K562 (cell line): ENCODE measurements around the gene ABHD17C. TPM values are rescaled to one million over a fixed set of nuclear protein-coding genes. Genes with fewer than 3 reads are reported as not detected.

ENCODE experiments used
- ATAC-seq: fragments of 200-7000 bp; cut with Tn5 transposase; 3 replicates; pipeline ENCODE4 v1.9.1; 2020; ENCODE audit warnings: moderate library complexity
- BruUV-seq: library from RNA; stranded (reverse); fragments of 400-500 nt; replicated peaks from 2 replicates; lab custom pipeline; 2021; lab: Mats Ljungman, UMichigan
- CTCF ChIA-PET: fragments of 300-600 bp; formaldehyde crosslinking; extraction: SDS; loops from one replicate; lab custom pipeline; 2021; ENCODE audit warnings: low intra/inter-chr PET ratio; lab: Yijun Ruan, JAX
- POLR2A ChIA-PET: fragments of 300-600, 350-650 bp; sonication (Branson Sonifier 250); formaldehyde crosslinking; extraction: SDS; loops from one replicate; lab custom pipeline; 2021; ENCODE audit warnings: antibody characterized with exemption, inconsistent platforms; lab: Yijun Ruan, JAX
- DNase-seq, 4 experiments: peaks; one replicate each; pipeline versions ENCODE4 v3.0.0 to v3.0.0-alpha.2; 2011 to 2018; ENCODE audit warnings: low spot score in 3 of 4, mixed read lengths in 3 of 4; ENCODE audit errors: extremely low read depth in 1 of 4
- FAIRE-seq: peaks from 2 replicates; lab custom pipeline; 2011; peaks lifted over from hg19 to GRCh38; lab: Jason Lieb, UNC
- H2AFZ ChIP-seq: 2 replicates; pipeline ENCODE4 v1.6.0; 2011; ENCODE audit warnings: low read depth, low read length, control low read depth, inconsistent platforms
- H3K27ac ChIP-seq: fragments of 200-600 bp; 3 replicates; pipeline ENCODE4 v1.8.0; 2011; ENCODE audit warnings: low read depth, mild to moderate bottlenecking, control low read depth, inconsistent platforms, low read length, moderate library complexity, mixed read lengths; ENCODE audit errors: extremely low read depth
- H3K27me3 ChIP-seq, 2 experiments: fragments of 300-600 bp in 1 of 2; 2 replicates in 1 of 2; 3 replicates in 1 of 2; pipeline versions ENCODE4 v1.6.0 to v1.8.0; 2011; ENCODE audit warnings: inconsistent platforms in 2 of 2, low read length in 2 of 2, mild to moderate bottlenecking in 1 of 2, mixed read lengths in 1 of 2, moderate library complexity in 1 of 2; ENCODE audit not compliant: control insufficient read depth in 2 of 2, insufficient read depth in 2 of 2
- H3K36me3 ChIP-seq: fragments of 300-600 bp; 3 replicates; pipeline ENCODE4 v1.8.0; 2011; ENCODE audit warnings: mild to moderate bottlenecking, low read length, inconsistent platforms; ENCODE audit not compliant: control insufficient read depth, insufficient read depth
- H3K4me1 ChIP-seq, 2 experiments: fragments of 200-600 bp in 1 of 2; replicated peaks in 1 of 2; 2 replicates in 1 of 2; 3 replicates in 1 of 2; pipeline versions ENCODE4 v1.5.1 to v1.8.0; 2011; ENCODE audit warnings: inconsistent platforms in 2 of 2, low read length in 2 of 2, mild to moderate bottlenecking in 1 of 2, mixed read lengths in 1 of 2, moderate library complexity in 1 of 2; ENCODE audit not compliant: control insufficient read depth in 2 of 2, insufficient read depth in 2 of 2
- H3K4me2 ChIP-seq: 2 replicates; pipeline ENCODE4 v1.6.1; 2011; ENCODE audit warnings: low read length, control low read depth, inconsistent platforms, mixed read lengths; ENCODE audit not compliant: insufficient read depth
- H3K4me3 ChIP-seq: fragments of 200-600 bp; sonication (generic), shearing (Covaris generic); 2 replicates; pipeline ENCODE4 v1.5.1; 2016; ENCODE audit warnings: control low read depth, inconsistent platforms
- H3K79me2 ChIP-seq: fragments of 200-600 bp; 3 replicates; pipeline ENCODE4 v1.8.0; 2011; ENCODE audit warnings: low read length, inconsistent platforms; ENCODE audit not compliant: control insufficient read depth, insufficient read depth
- H3K9ac ChIP-seq, 2 experiments: 2 replicates each; pipeline versions ENCODE4 v1.6.0 to v1.6.1; 2011; ENCODE audit warnings: low read depth in 2 of 2, low read length in 2 of 2, control low read depth in 1 of 2, inconsistent platforms in 1 of 2, mild to moderate bottlenecking in 1 of 2, mixed read lengths in 1 of 2; ENCODE audit not compliant: insufficient read depth in 1 of 2
- H3K9me1 ChIP-seq: one replicate; pipeline ENCODE4 v1.6.0; 2011; ENCODE audit warnings: inconsistent platforms, mild to moderate bottlenecking, low read length, moderate library complexity; ENCODE audit not compliant: control insufficient read depth, insufficient read depth
- H3K9me3 ChIP-seq: replicated peaks from 2 replicates; pipeline ENCODE4 v1.5.1; 2011; ENCODE audit warnings: low read depth, low read length, inconsistent platforms; ENCODE audit not compliant: control insufficient read depth, insufficient read depth
- H4K20me1 ChIP-seq: replicated peaks from 2 replicates; pipeline ENCODE4 v1.6.1; 2011; ENCODE audit warnings: low read length, inconsistent platforms, mixed read lengths; ENCODE audit not compliant: control insufficient read depth, insufficient read depth
- BDP1 ChIP-seq: IDR thresholded peaks from 3 replicates; pipeline ENCODE4 v1.6.1; 2011; ENCODE audit not compliant: insufficient read length, insufficient read depth
- CC2D1A ChIP-seq: fragments of 450-650 bp; IDR thresholded peaks from 2 replicates; pipeline ENCODE4 v1.6.1; 2017; ENCODE audit warnings: mild to moderate bottlenecking
- CEBPG ChIP-seq, 3 experiments: fragments of 200-800 bp in 1 of 3; sonication (Bioruptor generic) in 1 of 3; sonication (generic) in 1 of 3; formaldehyde crosslinking in 1 of 3; IDR thresholded peaks in 2 of 3; conservative IDR thresholded peaks in 1 of 3; 2 replicates each; pipeline versions ENCODE4 v1.6.1 to v1.8.0; 2016 to 2022; ENCODE audit warnings: missing compliant biosample characterization in 2 of 3, missing genetic modification characterization in 2 of 3, mild to moderate bottlenecking in 1 of 3, missing genetic modification reagents in 1 of 3
- COPS2 ChIP-seq: fragments of 450-650 bp; conservative IDR thresholded peaks from 2 replicates; pipeline ENCODE4 v1.6.1; 2016; ENCODE audit warnings: mild to moderate bottlenecking, moderate library complexity
- EWSR1 ChIP-seq: fragments of 450-650 bp; IDR thresholded peaks from 2 replicates; pipeline ENCODE4 v1.6.1; 2018; ENCODE audit warnings: borderline replicate concordance, mild to moderate bottlenecking, low read depth, moderate library complexity; ENCODE audit not compliant: partially characterized antibody
- FOXA1 ChIP-seq: fragments of 450-650 bp; IDR thresholded peaks from 2 replicates; pipeline ENCODE4 v1.6.1; 2016; ENCODE audit warnings: mild to moderate bottlenecking, borderline replicate concordance
- HDGF ChIP-seq: fragments of 450-650 bp; IDR thresholded peaks from 2 replicates; pipeline ENCODE4 v1.6.1; 2016
- POLR3A ChIP-seq: IDR thresholded peaks from 2 replicates; pipeline ENCODE4 v1.6.1; 2011; ENCODE audit warnings: borderline replicate concordance, mild to moderate bottlenecking, moderate library complexity; ENCODE audit not compliant: insufficient read length, insufficient read depth; ENCODE audit errors: extremely low read depth
- SETDB1 ChIP-seq: IDR thresholded peaks from one replicate; pipeline ENCODE4 v1.6.1; 2012; ENCODE audit warnings: low read length, control low read depth, inconsistent platforms
- SMARCB1 ChIP-seq: IDR thresholded peaks from 2 replicates; pipeline ENCODE4 v1.6.1; 2011; ENCODE audit warnings: improper control_type of control experiment, low read depth; ENCODE audit not compliant: insufficient read length
- TCF7 ChIP-seq: sonication (generic); IDR thresholded peaks from 2 replicates; pipeline ENCODE4 v1.6.1; 2016; ENCODE audit warnings: antibody characterized with exemption, borderline replicate concordance
- TFE3 ChIP-seq: fragments of 450-650 bp; formaldehyde crosslinking; IDR thresholded peaks from 2 replicates; pipeline ENCODE4 v1.4.0; 2020; ENCODE audit warnings: mild to moderate bottlenecking, mixed read lengths
- TRIM24 ChIP-seq, 2 experiments: fragments of 450-650 bp; IDR thresholded peaks; 2 replicates each; pipeline ENCODE4 v1.6.1; 2016
- USF1 ChIP-seq: sonication (generic); formaldehyde crosslinking; IDR thresholded peaks from 2 replicates; pipeline ENCODE4 v1.9.0; 2022; ENCODE audit warnings: mild to moderate bottlenecking, missing genetic modification reagents
- ZNF561 ChIP-seq: fragments of 450-650 bp; formaldehyde crosslinking; conservative IDR thresholded peaks from 2 replicates; pipeline ENCODE4 v1.4.0; 2020; ENCODE audit warnings: mild to moderate bottlenecking, moderate library complexity
- WGBS: fragments of 100-300 bp; shearing (Covaris generic); methylation state at CpG from one replicate; pipeline ENCODE4 v1.1.6; 2016; ENCODE audit warnings: low coverage, mixed read lengths; ENCODE audit not compliant: insufficient coverage; ENCODE audit errors: missing lambda C conversion rate; 5-methylcytosine and 5-hydroxymethylcytosine counted together
- in situ Hi-C: fragments of 300-500 bp; cut with MboI; formaldehyde crosslinking; loops from 4 replicates; pipeline ENCODE4 v1.15.0; 2018; ENCODE audit warnings: inconsistent platforms, mixed read lengths
- intact Hi-C: fragments of 100-400 bp; cut with micrococcal nuclease; formaldehyde crosslinking; loops from 2 replicates; pipeline ENCODE4 v1.14.2; 2022
- polyA plus RNA-seq, 8 experiments: library from polyadenylated mRNA; depleted of rRNA in 4 of 8; stranded (reverse) in 5 of 8; unstranded in 3 of 8; fragments of >200 nt; fragmentation: Nextera tagmentation in 2 of 8; fragmentation: Illumina TruSeq in 1 of 8; extraction: Ambion mirVana in 2 of 8; extraction: Trizol in 1 of 8; gene quantifications; 2 replicates each; pipeline versions ENCODE4 v1.2.1 to v1.2.3, GENCODE V29; 2011 to 2014; ENCODE audit warnings: inconsistent platforms in 1 of 8, missing spikeins in 1 of 8
- total RNA-seq, 7 experiments: library from RNA; depleted of rRNA in 6 of 7; stranded (reverse); fragments of >200 nt in 6 of 7; fragmentation: Illumina TruSeq in 2 of 7; extraction: Trizol in 2 of 7; gene quantifications; 2 replicates each; pipeline versions ENCODE4 v1.2.1 to v1.2.3, GENCODE V29; 2011 to 2021; ENCODE audit warnings: low replicate concordance in 1 of 7

Gene ABHD17C
- total and polyA plus RNA-seq, 9 of the 15 experiments (the other 6 are each of a cell fraction or from before 2014, with no cell fraction given): 0.04 to 0.42 (median 0.19) TPM; not detected in 1

GRCh38 chr15:80730926-80731325 lies 35.8 kb downstream of the ABHD17C start:
- H4K20me1 ChIP-seq: no peaks in the 10 kb centered on the region; the same call in 1 of the 2 replicates
- ATAC-seq (no peak), FAIRE-seq (no peak), DNase-seq (no peak)
- intact Hi-C loops (no loop called here), in situ Hi-C loops (no loop called here)
- ChIA-PET POLR2A (no interaction called here), CTCF (no interaction called here)
- H3K4me3 ChIP-seq: no peak overlapping the region
- H3K36me3 ChIP-seq: no peaks in the 10 kb centered on the region
- H2AFZ ChIP-seq: no peak overlapping the region
- peaks cover 9 to 17% of the 10 kb centered on the region in 2 experiments; a peak in 4 of 5 replicates for H3K27me3 ChIP-seq
- BruUV-seq: no TSS peak
- no peaks in the 10 kb centered on the region for H3K9me3 ChIP-seq
- no peaks in the 10 kb centered on the region for H3K4me1 ChIP-seq
- H3K9ac ChIP-seq: no peak overlapping the region
- no peak overlapping the region for H3K27ac ChIP-seq
- H3K4me2 ChIP-seq: no peak overlapping the region
- no peaks in the 10 kb centered on the region for H3K9me1 ChIP-seq
- H3K79me2 ChIP-seq: no peaks in the 10 kb centered on the region
- 3% methylated on average over 6 of the region's 6 CpGs for WGBS
- TF ChIP-seq SMARCB1 (no peak), TCF7 (no peak)

- FAIRE-seq (no peak), DNase-seq (no peak), ATAC-seq (no peak)
- Histone ChIP-seq H3K79me2 (no peaks in the 10 kb centered on the region), H3K9ac (no peak overlapping the region), H3K27ac (no peak overlapping the region), H3K36me3 (no peaks in the 10 kb centered on the region), H3K9me3 (no peaks in the 10 kb centered on the region), H3K4me3 (no peak overlapping the region), H4K20me1 (no peaks in the 10 kb centered on the region; the same call in 1 of the 2 replicates), H3K27me3 (peaks cover 9 to 21% of the 10 kb centered on the region in 2 experiments; a peak in 4 of 5 replicates), H3K9me1 (no peaks in the 10 kb centered on the region), H2AFZ (no peak overlapping the region), H3K4me2 (no peak overlapping the region), H3K4me1 (no peaks in the 10 kb centered on the region)
- WGBS: 6% methylated on average over 6 of the region's 6 CpGs
- no TSS peak for BruUV-seq
- intact Hi-C loops: no loop called here
- ChIA-PET POLR2A (interaction anchor here (0.6 kb wide), 1 partner anchor 36 kb away, joined by 3 read pairs; no protein-coding TSS in a partner anchor), CTCF (no interaction called here)
- TF ChIP-seq POLR3A (no peak), CC2D1A (no peak), EWSR1 (no peak), CEBPG (CRISPR knock-in tag; IDR thresholded peaks at IDR 0.05) (no peak), CEBPG (tag; conservative IDR thresholded peaks at IDR 0.05 in 1 of 2, IDR thresholded peaks at IDR 0.05 in 1 of 2) (no peak), FOXA1 (no peak), HDGF (no peak), BDP1 (no peak), SETDB1 (no peak), USF1 (CRISPR knock-in tag) (no peak), ZNF561 (no peak), TFE3 (CRISPR knock-in tag) (no peak), TRIM24 (IDR thresholded peaks at IDR 0.05) (no peak), COPS2 (no peak)
- in situ Hi-C loops: no loop called here
Observed at GRCh38 chr15:80732167-80732566, 37.1 kb downstream of the ABHD17C start.
